ENCODE measurements around the gene MME. TPM values are rescaled to one million over a fixed set of nuclear protein-coding genes. Genes with fewer than 3 reads are reported as not detected.

The MME gene
- total and polyA plus RNA-seq, 4 donors, result 4.1 to 20.7 (median 9.5) TPM

- Histone ChIP-seq H3K36me3 (ENCODE audit: control insufficient read depth in 4 of 4, insufficient read depth in 3 of 4, low read depth in 1 of 4, low read length in 3 of 4) (no peaks in the 10 kb centered on the region), H3K9me3 (ENCODE audit: control insufficient read depth in 4 of 4, low read length in 3 of 4) (no peaks in the 10 kb centered on the region), H3K4me1 (ENCODE audit: control insufficient read depth in 4 of 4, insufficient read depth in 4 of 4, low read length in 3 of 4) (no peaks in the 10 kb centered on the region), H3K27ac (ENCODE audit: low read depth in 1 of 2, low read length in 2 of 2) (no peak overlapping the region), H3K9ac (ENCODE audit: low read depth in 1 of 2, low read length in 2 of 2) (no peak overlapping the region), H3K4me3 (ENCODE audit: low read depth in 1 of 3, low read length in 3 of 3) (no peak overlapping the region), H3K27me3 (ENCODE audit: control insufficient read depth in 4 of 4, insufficient read depth in 4 of 4, low read length in 3 of 4) (no peaks in the 10 kb centered on the region)
- TF ChIP-seq TAF1 (conservative IDR thresholded peaks at IDR 0.05) (no peak), GABPA (IDR thresholded peaks at IDR 0.05 in 1 of 2, conservative IDR thresholded peaks at IDR 0.05 in 1 of 2) (no peak), MAX (IDR thresholded peaks at IDR 0.05) (no peak), HNF4G (IDR thresholded peaks at IDR 0.05) (no peak), SP1 (IDR thresholded peaks at IDR 0.05) (no peak)
- no peak for DNase-seq (ENCODE audit: low spot score)
- 84% methylated on average over 4 of the region's 4 CpGs for WGBS
Observed at GRCh38 chr3:155110022-155110421, 29.9 kb downstream of the MME start.

GRCh38 chr3:155110996-155111901 is 31.1 kb downstream of the MME start:
- Histone ChIP-seq H3K9ac (ENCODE audit: low read depth in 1 of 2, low read length in 2 of 2) (no peak overlapping the region), H3K9me3 (ENCODE audit: control insufficient read depth in 4 of 4, low read length in 3 of 4) (no peaks in the 10 kb centered on the region), H3K27me3 (ENCODE audit: control insufficient read depth in 4 of 4, insufficient read depth in 4 of 4, low read length in 3 of 4) (no peaks in the 10 kb centered on the region), H3K4me1 (ENCODE audit: control insufficient read depth in 4 of 4, insufficient read depth in 4 of 4, low read length in 3 of 4) (no peaks in the 10 kb centered on the region), H3K4me3 (ENCODE audit: low read depth in 1 of 3, low read length in 3 of 3) (no peak overlapping the region), H3K36me3 (ENCODE audit: control insufficient read depth in 4 of 4, insufficient read depth in 3 of 4, low read depth in 1 of 4, low read length in 3 of 4) (no peaks in the 10 kb centered on the region), H3K27ac (ENCODE audit: low read depth in 1 of 2, low read length in 2 of 2) (no peak overlapping the region)
- 74% methylated on average over 11 of the region's 11 CpGs for WGBS
- no peak for TF ChIP-seq FOXA2 (IDR thresholded peaks at IDR 0.05)
- no peak for TF ChIP-seq HNF4A (conservative IDR thresholded peaks at IDR 0.05)
- no peak for TF ChIP-seq ZBTB33 (IDR thresholded peaks at IDR 0.05)
- no peak for TF ChIP-seq NR2F2 (IDR thresholded peaks at IDR 0.05)
- TF ChIP-seq TAF1 (conservative IDR thresholded peaks at IDR 0.05), result no peak
- TF ChIP-seq EGR1 (IDR thresholded peaks at IDR 0.05; ENCODE audit: low read depth in 2 of 2), result no peak
- no peak for TF ChIP-seq MAX (IDR thresholded peaks at IDR 0.05)
- TF ChIP-seq RXRA (IDR thresholded peaks at IDR 0.05), result no peak
- no peak for TF ChIP-seq YY1 (IDR thresholded peaks at IDR 0.05)
- no peak for TF ChIP-seq GABPA (IDR thresholded peaks at IDR 0.05 in 1 of 2, conservative IDR thresholded peaks at IDR 0.05 in 1 of 2)
- no peak for TF ChIP-seq ATF3 (IDR thresholded peaks at IDR 0.05)
- TF ChIP-seq RAD21 (IDR thresholded peaks at IDR 0.05), result no peak
- TF ChIP-seq JUND (IDR thresholded peaks at IDR 0.05), result no peak
- no peak for TF ChIP-seq HNF4G (IDR thresholded peaks at IDR 0.05)
- no peak for TF ChIP-seq FOXA1 (IDR thresholded peaks at IDR 0.05)
- TF ChIP-seq REST (IDR thresholded peaks at IDR 0.05), result no peak
- no peak for DNase-seq (ENCODE audit: low spot score)

Data from liver (tissue), 9 donors.